Measurements from ENCODE around the gene MEGF10. TPM values are rescaled to one million over a fixed set of nuclear protein-coding genes. Genes with fewer than 3 reads are reported as not detected.

Gene MEGF10
- polyA plus RNA-seq, 1 donor from 2014 or later = 0.05 TPM

- Histone ChIP-seq H3K36me3 (ENCODE audit: insufficient read depth, low read length) (no peaks in the 10 kb centered on the region), H3K9me2 (ENCODE audit: insufficient read depth, low read length) (no peaks in the 10 kb centered on the region), H4K20me1 (ENCODE audit: insufficient read depth) (no peaks in the 10 kb centered on the region), H3K9me3 (ENCODE audit: low read length) (no peaks in the 10 kb centered on the region), H3K4me2 (ENCODE audit: low read length) (no peak overlapping the region), H2AFZ (ENCODE audit: low read depth, low read length) (no peak overlapping the region), H3K9ac (ENCODE audit: low read length) (no peak overlapping the region), H3K27ac (ENCODE audit: low read length) (no peak overlapping the region), H3F3A (ENCODE audit: insufficient read depth, low read length, poor library complexity, severe bottlenecking) (no peaks in the 10 kb centered on the region), H3K27me3 (ENCODE audit: insufficient read depth, low read depth, low read length) (no peaks in the 10 kb centered on the region), H3K4me3 (ENCODE audit: low read length) (no peak overlapping the region), H3K79me2 (replicated peaks; ENCODE audit: insufficient read depth, low read length) (no peaks in the 10 kb centered on the region)
- no peak for TF ChIP-seq REST (IDR thresholded peaks at IDR 0.05; ENCODE audit: borderline replicate concordance)
- no peak for TF ChIP-seq EZH2 (IDR thresholded peaks at IDR 0.05; ENCODE audit: borderline replicate concordance, insufficient read depth, low read length, poor library complexity, severe bottlenecking)
- no peak for TF ChIP-seq POLR2AphosphoS5 (IDR thresholded peaks at IDR 0.05)
- TF ChIP-seq MXI1 (conservative IDR thresholded peaks at IDR 0.05; ENCODE audit: poor library complexity, severe bottlenecking) = no peak
- TF ChIP-seq CTCF (IDR thresholded peaks at IDR 0.05; ENCODE audit: poor library complexity, severe bottlenecking) = no peak
Observed at GRCh38 chr5:127373858-127374491, 83.4 kb downstream of the MEGF10 start.

GRCh38 chr5:127375124-127375523, 84.5 kb downstream of the MEGF10 start:
- Histone ChIP-seq H3K36me3 (ENCODE audit: insufficient read depth, low read length) (no peaks in the 10 kb centered on the region), H3F3A (ENCODE audit: insufficient read depth, low read length, poor library complexity, severe bottlenecking) (no peaks in the 10 kb centered on the region), H2AFZ (ENCODE audit: low read depth, low read length) (no peak overlapping the region), H4K20me1 (ENCODE audit: insufficient read depth) (no peaks in the 10 kb centered on the region), H3K9ac (ENCODE audit: low read length) (no peak overlapping the region), H3K9me2 (ENCODE audit: insufficient read depth, low read length) (no peaks in the 10 kb centered on the region), H3K4me2 (ENCODE audit: low read length) (no peak overlapping the region), H3K27me3 (ENCODE audit: insufficient read depth, low read depth, low read length) (no peaks in the 10 kb centered on the region), H3K9me3 (ENCODE audit: low read length) (no peaks in the 10 kb centered on the region), H3K4me3 (ENCODE audit: low read length) (no peak overlapping the region), H3K27ac (ENCODE audit: low read length) (no peak overlapping the region), H3K79me2 (replicated peaks; ENCODE audit: insufficient read depth, low read length) (no peaks in the 10 kb centered on the region)
- TF ChIP-seq MXI1 (conservative IDR thresholded peaks at IDR 0.05; ENCODE audit: poor library complexity, severe bottlenecking) (no peak), EP300 (conservative IDR thresholded peaks at IDR 0.05; ENCODE audit: poor library complexity, severe bottlenecking) (no peak), TAF1 (IDR thresholded peaks at IDR 0.05; ENCODE audit: low read depth) (no peak), SMC3 (conservative IDR thresholded peaks at IDR 0.05; ENCODE audit: poor library complexity) (no peak), RAD21 (conservative IDR thresholded peaks at IDR 0.05) (no peak), CTCF (IDR thresholded peaks at IDR 0.05; ENCODE audit: poor library complexity, severe bottlenecking) (no peak), REST (IDR thresholded peaks at IDR 0.05; ENCODE audit: borderline replicate concordance) (no peak), EZH2 (IDR thresholded peaks at IDR 0.05; ENCODE audit: borderline replicate concordance, insufficient read depth, low read length, poor library complexity, severe bottlenecking) (no peak), POLR2AphosphoS5 (IDR thresholded peaks at IDR 0.05) (no peak)

All from neural cell (in vitro differentiated cells).